Inflammatory macrophage treated with lipopolysaccharide for 4 hours (primary cell): ENCODE results near the gene CACNA2D4.

Experiments used
- DNase-seq: peaks from one replicate; pipeline ENCODE4 v3.0.0-alpha.2; 2020

CACNA2D4 gene

DNA sequence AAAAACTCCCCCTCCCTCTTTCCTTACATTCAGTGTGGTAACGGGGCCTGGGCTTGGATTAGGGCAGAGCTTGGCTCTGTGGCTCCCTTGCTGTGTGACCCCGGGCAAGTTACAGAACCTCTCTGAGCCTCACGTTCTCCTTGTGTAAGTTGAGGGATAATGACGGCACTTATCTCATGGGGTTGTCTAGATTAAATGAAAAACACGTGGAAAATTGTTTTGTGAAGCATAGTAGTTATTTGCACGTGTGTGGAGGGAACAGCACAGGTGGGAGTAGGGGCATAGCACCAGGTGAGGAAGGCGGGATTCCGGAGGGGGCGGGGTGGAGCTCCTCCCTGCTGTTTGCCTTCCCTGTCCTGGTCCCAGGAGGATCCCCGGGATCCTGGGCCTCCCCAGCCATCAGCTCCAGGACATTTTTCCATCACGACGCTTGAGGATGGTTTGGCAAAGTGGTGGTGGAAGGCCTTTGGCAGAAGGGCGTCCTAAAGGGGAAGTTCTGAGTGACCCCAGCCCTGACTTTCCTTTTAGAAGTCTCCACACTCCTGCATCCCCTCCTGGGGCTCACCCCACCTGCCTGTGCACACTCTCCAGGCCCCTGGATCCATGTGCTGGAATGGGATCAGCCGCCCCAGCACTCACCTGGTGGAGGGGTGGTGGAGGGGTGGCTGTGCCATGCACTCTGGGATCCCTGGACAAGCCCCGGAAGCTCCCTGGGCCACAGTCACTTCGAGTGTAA is 75.4 kb downstream of the CACNA2D4 start:
- no peak for DNase-seq

DNA sequence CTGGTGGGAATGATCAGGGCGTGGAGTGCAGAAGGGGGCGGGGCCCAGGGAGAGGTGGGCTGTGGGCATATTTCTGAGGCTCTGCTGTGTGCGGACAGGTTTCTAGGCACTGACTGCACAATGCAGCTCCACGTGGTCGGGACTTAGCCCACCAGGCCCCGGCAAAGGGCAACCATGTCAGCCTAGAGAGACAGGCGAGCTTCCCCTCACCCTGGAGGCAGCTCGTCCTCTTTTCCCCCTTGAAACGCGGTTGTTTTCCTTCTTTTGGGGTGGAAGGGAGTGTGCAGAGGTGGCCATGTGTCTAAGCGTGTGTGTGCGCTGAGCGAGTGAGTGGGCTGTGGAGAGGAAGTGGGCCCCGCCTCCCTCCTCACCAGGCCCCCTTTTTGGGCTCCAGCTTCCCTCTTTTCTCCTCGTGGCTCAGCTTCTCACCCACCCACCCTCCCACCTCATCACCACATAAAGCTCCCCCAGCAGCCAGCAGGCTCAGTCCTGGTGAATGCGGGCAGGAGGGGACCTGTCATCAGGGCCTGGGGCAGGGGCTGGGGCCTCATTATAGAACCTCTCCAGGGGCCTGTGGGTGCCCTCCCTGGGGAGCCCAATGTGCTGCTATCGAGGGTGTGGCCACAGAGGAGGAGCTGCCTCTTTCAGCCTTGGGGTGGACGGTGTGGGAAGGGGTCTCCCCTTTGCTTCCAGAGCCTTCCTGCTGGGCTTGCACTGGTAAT is 76.1 kb downstream of the CACNA2D4 start:
- peak; percentile 48 for DNase-seq

- DNase-seq, result peak; percentile 61
Measured at GRCh38 chr12:1841586-1842182, 76.8 kb downstream of the CACNA2D4 start.

DNA sequence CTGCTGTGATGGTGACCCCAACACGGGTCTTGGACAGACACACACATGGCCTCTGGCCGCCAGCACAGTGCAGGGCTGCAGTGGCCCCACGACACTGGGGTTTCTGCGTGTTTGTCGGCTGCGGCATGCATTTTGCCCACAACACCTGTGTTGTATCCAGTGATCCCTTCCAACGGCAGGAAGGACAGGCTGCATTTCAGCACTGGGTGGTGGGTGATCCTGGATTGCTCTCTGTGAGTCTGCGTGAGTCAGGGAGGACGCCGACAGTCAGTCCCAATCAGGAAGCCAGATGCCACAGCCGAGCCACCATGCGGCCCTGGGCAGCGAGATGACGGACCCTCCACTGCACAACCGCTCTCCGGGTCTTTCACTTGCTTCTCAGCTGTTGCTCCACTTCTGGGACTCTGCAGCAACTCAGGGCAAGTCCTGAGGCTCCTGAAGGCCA is 77.4 kb downstream of the CACNA2D4 start:
- DNase-seq, result no peak

DNA sequence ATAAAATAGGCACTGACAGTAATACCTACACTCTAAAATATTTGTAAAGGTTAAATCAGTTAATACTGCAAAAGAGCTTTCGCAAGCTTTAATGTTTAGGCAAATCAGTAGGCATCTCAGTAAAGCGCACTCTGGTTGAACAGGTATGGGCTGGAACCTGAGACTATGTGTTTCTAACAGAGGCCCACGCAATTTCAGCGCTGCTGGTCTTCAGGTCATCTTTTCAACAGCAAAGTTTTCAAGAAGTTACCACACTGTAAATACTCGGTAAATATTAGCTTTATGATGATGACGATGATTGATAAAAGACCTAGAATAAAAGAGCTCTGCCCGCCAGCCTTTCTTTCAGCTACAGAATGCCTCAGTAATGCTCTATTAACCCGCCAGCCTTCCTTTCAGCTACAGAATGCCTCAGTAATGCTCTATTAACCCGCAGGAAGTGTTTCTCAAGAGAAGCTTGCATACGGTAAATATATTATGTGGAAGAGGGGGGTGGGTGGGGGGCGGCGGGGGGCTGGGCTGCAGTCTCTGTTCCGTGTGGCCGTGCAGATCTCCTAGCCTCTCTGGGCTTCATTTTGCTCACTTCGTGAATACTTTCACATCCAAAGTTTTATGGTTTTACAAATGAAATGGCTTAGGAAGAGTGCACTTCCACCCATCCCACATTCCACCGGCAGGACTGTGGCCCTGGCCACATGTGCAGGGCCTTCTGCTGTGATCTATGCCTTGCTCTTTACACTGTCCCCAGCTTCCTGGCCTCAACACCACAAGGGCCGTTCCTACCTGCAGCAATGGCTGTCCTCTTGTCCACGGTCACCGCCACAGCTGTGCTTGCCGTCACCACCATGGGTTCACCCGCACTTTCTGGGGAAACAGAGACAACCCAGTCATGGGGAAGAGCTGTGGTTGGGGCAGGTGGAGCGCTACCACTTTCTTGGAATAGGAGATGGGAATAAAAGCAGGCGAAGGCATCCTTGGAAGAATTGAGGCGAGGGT is 78.2 kb downstream of the CACNA2D4 start:
- no peak for DNase-seq

DNA sequence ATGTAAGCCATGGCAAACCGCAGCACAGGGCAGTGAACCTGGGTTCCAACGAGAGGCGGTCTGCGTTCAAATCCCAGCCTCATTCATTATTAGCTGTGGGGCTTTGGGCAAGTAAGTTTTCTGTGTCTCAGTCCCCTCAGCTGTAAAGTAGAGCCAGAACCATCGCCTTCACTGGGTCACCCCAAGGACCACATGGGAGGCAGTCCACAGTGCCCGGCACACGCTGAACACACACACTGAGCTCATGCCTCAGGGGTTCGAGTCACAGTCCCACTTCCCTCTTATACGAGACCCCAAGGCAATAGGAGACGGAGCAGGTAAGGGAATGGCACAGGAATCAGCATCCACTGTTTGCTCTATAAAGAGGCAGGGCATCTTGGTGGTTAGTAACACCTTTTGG is 79.0 kb downstream of the CACNA2D4 start:
- no peak for DNase-seq

DNA sequence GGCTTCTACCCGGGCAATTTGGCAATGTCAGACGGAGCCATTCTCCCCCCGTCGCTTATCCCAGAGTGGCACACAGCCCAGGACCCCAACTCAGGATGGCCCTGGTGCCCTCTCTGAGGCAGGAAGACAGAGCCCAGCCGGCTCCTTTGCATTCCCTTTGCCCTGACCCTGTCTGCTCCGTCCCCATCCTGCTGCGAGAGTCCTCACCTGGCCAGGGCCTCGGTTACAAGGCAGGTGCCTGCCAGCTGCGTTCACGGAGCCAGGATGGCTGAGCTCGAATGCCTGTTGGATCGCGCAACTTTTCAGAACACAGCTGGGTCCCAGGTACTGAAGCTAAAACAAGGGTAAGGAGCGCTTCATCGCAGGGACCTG is 79.5 kb downstream of the CACNA2D4 start:
- no peak for DNase-seq

DNA sequence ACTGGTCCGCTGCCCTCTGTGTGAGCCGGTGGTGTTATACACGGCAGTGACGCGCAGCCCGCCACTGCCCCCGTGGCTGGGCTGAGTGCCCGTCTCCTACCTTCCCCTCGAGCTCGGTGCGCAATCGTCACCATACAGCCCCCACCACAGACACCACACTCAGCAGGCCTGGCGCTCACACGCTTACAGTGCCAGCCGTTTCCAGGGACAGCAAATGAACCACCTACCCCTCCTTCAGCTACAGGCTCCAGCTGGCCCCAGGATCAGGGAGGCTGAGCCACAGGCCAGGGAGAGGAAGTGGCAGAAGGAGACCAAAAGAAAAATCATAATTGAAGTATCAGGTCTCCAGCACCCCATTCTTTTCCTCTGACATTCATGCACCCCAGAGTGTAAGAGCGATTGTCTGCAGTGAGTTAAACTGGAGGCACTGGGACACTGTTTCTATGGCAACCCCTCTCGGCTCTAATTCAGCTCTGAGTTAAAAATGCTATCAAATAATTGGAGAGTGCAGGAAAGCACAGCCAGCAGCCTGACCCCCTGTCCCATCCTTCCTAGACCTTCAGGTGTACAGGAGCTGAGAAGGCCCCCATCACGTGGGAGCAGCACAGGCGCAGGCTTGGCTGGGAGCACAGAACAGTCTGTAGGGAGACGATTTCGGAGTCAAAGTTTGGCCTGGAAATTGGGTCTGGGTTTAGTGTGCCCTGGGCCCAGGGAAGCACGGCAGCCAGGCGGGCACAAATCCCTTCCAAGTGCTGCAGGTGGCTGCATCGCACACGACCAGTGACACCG is 80.1 kb downstream of the CACNA2D4 start:
- no peak for DNase-seq

- DNase-seq, result no peak
Measured at GRCh38 chr12:1837541-1838204, 80.8 kb downstream of the CACNA2D4 start.

DNA sequence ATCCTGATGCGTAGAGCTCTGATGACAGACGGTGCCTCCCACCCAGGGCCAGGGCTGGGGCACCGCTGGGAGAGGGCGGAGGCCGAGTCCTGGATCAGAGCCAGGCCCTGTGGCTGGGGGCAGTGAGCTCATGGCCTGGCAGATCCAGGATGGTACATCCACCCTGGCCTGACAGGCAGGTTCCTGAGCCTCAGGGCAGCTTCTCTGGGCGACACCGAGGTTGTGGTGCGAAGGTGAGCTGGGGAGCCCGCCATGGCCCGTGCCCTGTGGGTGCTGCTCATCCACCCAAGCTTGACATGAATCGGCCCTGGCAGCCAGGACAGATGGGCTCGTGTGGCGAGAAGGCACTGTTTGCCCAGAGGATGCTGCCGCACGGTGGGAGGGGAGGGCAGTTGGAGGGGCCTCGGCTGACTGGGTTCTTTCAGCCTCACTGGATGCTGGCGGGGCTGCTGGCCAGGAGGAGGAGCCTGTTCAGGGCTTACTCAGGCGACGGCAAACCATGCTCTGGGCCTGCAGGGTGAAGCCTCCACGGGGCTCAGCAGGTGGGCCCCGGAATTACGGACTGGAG is 81.5 kb downstream of the CACNA2D4 start:
- DNase-seq, result no peak

- no peak for DNase-seq
Measured at GRCh38 chr12:1836241-1836803, 82.1 kb downstream of the CACNA2D4 start.

DNA sequence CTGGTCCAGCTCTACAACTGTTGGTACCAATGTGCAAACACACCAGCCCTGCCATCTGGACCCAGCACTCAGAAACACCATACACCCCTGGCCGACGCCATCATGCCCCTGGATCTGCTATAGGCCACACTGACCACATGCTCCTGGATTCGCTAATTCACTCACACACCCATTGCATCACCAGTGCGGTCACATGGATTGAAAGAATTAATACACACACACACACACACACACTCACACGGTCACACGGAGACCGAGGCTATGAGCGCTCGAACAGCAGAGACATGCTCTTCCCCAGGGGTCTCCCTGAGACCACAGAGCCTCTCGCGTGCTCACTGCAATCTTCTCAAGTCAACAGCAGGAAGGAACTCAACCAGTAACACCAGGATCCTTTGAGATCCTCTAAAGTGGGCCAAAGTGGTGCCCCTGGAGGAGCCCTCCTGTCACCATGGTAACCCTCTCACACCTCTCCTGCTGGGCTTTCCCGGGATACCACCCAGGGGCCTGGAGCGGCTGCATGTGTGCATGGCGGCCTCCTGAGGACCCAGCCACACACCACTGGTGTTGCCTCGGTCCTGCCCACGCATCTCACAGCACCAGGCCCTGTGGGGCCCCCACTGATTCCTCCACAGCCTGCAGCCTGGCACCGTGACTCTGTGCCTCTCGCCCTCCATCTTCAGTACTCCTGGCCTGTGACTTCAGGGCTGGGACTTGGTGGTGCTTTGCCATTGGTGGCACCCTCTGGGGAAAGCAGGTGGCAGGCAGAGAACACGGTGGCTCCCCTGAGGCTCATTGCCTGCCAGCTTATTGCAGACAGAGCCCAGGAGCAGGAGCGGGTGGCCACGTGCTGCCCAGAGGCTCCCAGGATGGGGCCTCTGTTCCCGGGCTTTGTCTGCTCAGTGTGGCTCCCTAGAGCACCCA is 83.0 kb downstream of the CACNA2D4 start:
- DNase-seq, result no peak

- DNase-seq, result no peak
Measured at GRCh38 chr12:1834186-1834925, 84.1 kb downstream of the CACNA2D4 start.

GRCh38 chr12:1833596-1834028 is 84.8 kb downstream of the CACNA2D4 start:
- DNase-seq, result no peak

GRCh38 chr12:1832801-1833595 is 85.5 kb downstream of the CACNA2D4 start:
- no peak for DNase-seq

- DNase-seq, result peak; percentile 36
Measured at GRCh38 chr12:1830981-1831963, 87.2 kb downstream of the CACNA2D4 start.
